Muscle layer of colon (tissue), 2 donors: ENCODE data around the gene POU2F3.
"Not testable (repeated sequence)": the region's sequence is repeated elsewhere in the genome, so short reads cannot be mapped to it uniquely, and the experiment has no call there.

Experiments used
- H3K27ac ChIP-seq: one replicate; pipeline ENCODE4 v1.7.0; 2013; ENCODE audit warnings: low read depth, mild to moderate bottlenecking, low read length, moderate library complexity
- H3K27me3 ChIP-seq, 2 donors: one replicate each; pipeline ENCODE4 v1.7.0; 2013; ENCODE audit warnings: low read length in 2 of 2, mild to moderate bottlenecking in 2 of 2; ENCODE audit not compliant: insufficient read depth in 2 of 2, control insufficient read depth in 1 of 2
- H3K36me3 ChIP-seq: one replicate; pipeline ENCODE4 v1.7.0; 2013; ENCODE audit warnings: mild to moderate bottlenecking, low read length; ENCODE audit not compliant: insufficient read depth
- H3K4me1 ChIP-seq: one replicate; pipeline ENCODE4 v1.7.0; 2013; ENCODE audit warnings: mild to moderate bottlenecking, low read length; ENCODE audit not compliant: insufficient read depth
- H3K4me3 ChIP-seq, 2 donors: one replicate each; pipeline ENCODE4 v1.7.0; 2013; ENCODE audit warnings: low read length in 2 of 2, low read depth in 1 of 2, mild to moderate bottlenecking in 1 of 2, moderate library complexity in 1 of 2
- H3K9ac ChIP-seq: one replicate; pipeline ENCODE4 v1.7.0; 2013; ENCODE audit warnings: low read length
- H3K9me3 ChIP-seq: one replicate; pipeline ENCODE4 v1.7.0; 2013; ENCODE audit warnings: mild to moderate bottlenecking, low read length
- donor health status: abdominal sarcoma.
- donor health status: Adenocarcinoma of cecum.

The POU2F3 gene

DNA sequence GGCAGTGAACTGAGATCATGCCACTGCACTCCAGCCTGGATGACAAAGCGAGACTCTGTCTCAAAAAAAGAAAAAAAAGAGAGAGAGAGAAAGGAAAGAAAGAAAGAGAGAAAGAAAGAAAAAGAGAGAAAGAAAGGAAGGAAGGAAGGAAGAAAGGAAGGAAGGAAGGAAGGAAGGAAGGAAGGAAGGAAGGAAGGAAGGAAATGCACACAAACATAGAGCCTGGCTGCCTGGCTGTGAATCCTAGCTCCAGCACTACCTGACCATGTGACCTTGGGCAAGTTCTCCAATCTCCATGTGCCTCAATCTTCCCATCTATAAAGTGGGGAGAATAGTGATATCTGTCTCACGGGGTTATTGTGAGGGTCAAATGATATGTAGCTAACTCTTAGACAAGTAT lies 34.0 kb downstream of the POU2F3 start:
- H3K9me3 ChIP-seq, H3K27ac ChIP-seq: not testable (repeated sequence)

GRCh38 chr11:120279502-120279901 lies 39.6 kb downstream of the POU2F3 start:
- Histone ChIP-seq H3K9ac (no peak overlapping the region), H3K36me3 (no peaks in the 10 kb centered on the region), H3K27me3 (no peaks in the 10 kb centered on the region), H3K4me3 (no peak overlapping the region), H3K27ac (no peak overlapping the region), H3K4me1 (no peaks in the 10 kb centered on the region), H3K9me3 (no peaks in the 10 kb centered on the region)

More for the DNA sequence above, 34.0 kb downstream of the POU2F3 start:
- not testable (repeated sequence) for H3K27me3 ChIP-seq, H3K9ac ChIP-seq, H3K36me3 ChIP-seq, H3K4me3 ChIP-seq, H3K4me1 ChIP-seq

GRCh38 chr11:120280600-120281051 lies 40.7 kb downstream of the POU2F3 start:
- Histone ChIP-seq H3K36me3 (no peaks in the 10 kb centered on the region), H3K9ac (no peak overlapping the region), H3K4me1 (no peaks in the 10 kb centered on the region), H3K27ac (no peak overlapping the region), H3K4me3 (no peak overlapping the region), H3K27me3 (no peaks in the 10 kb centered on the region), H3K9me3 (no peaks in the 10 kb centered on the region)

DNA sequence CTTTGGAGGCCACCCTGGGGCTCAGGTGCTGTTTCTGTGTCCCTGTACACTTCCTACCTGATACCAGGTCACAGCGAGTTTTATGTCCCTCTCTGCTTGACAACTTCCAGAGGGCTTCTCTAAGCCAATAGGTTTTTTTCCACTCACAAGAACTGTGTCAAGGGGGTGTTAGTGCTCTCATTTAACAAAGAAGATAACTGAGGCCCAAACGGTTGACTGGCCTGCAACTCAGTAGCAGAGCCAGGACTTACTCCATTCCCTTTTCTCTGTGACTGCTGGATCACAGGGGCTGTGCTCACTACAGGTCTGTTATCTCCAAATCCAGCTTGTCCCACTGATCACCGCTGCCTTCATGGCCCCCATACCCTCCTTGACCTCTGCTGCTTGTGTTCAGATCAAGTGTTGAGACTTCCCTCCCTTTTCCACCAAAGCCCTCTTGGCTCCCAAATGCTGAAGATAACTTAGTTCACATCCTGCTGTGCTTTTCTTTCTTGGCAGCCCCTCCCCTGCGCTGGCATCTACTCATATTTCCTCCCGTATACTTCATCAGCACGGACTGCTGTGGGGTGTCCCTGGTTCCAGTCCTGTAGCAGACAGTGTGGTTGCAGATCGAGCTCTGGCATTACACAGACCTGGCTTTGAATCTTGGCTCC lies 41.3 kb downstream of the POU2F3 start:
- Histone ChIP-seq H3K4me1 (no peaks in the 10 kb centered on the region), H3K9me3 (no peaks in the 10 kb centered on the region), H3K27ac (no peak overlapping the region), H3K36me3 (no peaks in the 10 kb centered on the region), H3K4me3 (no peak overlapping the region), H3K27me3 (no peaks in the 10 kb centered on the region), H3K9ac (no peak overlapping the region)

DNA sequence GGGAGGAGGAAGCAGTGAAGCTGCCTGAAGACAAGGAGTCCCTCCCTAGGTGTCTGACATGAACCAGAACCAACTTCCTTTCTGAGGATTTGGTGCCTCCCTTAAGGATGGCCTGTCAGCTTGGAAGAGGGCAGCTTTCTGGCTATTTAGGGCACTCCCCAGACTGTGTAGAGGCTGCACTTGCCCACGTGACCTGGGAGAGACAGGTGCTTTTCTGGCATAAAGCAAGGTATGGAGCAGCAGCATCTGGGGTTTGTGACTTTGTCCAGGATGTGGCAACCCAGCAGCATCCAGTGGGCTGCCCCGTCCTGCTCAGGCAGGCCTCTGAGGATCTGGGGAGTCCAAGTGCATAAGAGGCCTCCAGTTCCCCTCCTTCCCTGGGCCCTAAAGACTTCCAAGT lies 43.2 kb downstream of the POU2F3 start:
- H3K4me1 ChIP-seq = no peaks in the 10 kb centered on the region
- no peak overlapping the region for H3K27ac ChIP-seq
- no peak overlapping the region for H3K9ac ChIP-seq
- H3K9me3 ChIP-seq = no peaks in the 10 kb centered on the region
- H3K36me3 ChIP-seq = no peaks in the 10 kb centered on the region
- no peaks in the 10 kb centered on the region for H3K27me3 ChIP-seq
- H3K4me3 ChIP-seq = no peak overlapping the region

DNA sequence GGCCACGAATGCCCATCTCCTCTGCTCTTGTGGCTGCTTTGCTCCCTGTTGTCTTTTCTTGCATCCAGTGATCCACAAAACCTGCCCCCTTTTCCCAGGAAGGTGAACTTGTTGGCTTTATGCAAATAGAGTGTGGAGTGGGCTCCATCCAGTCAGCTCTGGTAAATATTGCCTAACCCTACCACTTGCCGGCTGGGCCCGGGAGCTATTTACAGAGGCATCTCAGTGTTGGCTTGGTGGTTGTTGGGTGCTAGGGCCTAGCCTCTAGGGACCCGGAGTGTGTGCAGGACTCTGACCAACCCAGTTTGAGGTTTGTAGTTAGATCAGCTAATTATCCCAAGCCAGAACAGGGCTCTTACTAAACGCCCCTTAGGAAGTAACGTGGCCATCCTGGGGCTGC lies 44.3 kb downstream of the POU2F3 start:
- Histone ChIP-seq H3K9me3 (no peaks in the 10 kb centered on the region), H3K4me3 (no peak overlapping the region), H3K27ac (no peak overlapping the region), H3K36me3 (no peaks in the 10 kb centered on the region), H3K4me1 (no peaks in the 10 kb centered on the region), H3K9ac (no peak overlapping the region), H3K27me3 (no peaks in the 10 kb centered on the region)

DNA sequence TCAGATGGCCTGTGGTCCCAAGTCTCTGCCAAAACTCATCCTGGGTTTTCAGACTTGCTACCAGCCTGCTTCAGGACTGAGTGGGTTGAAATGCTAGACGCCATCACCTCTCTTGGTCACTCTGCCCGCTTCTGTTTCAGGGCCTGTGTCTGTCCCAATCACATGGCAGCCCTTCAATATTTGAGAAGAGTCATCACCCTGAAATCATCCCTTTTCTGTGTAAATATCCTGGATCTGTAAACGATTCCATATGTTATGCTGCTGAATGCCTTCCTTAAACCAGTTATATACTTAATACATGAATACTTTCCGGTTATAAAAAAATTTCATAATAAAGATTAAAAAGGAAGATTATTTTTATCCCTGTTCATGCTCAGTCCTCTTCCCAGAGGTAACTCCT lies 45.3 kb downstream of the POU2F3 start:
- no peak overlapping the region for H3K4me3 ChIP-seq
- no peaks in the 10 kb centered on the region for H3K9me3 ChIP-seq
- H3K9ac ChIP-seq = no peak overlapping the region
- no peaks in the 10 kb centered on the region for H3K27me3 ChIP-seq
- no peaks in the 10 kb centered on the region for H3K36me3 ChIP-seq
- H3K27ac ChIP-seq = no peak overlapping the region
- H3K4me1 ChIP-seq = no peaks in the 10 kb centered on the region

- no peaks in the 10 kb centered on the region for H3K36me3 ChIP-seq
- no peak overlapping the region for H3K27ac ChIP-seq
- no peak overlapping the region for H3K9ac ChIP-seq
- H3K27me3 ChIP-seq = peaks cover 5 to 10% of the 10 kb centered on the region in 2 donors
- no peaks in the 10 kb centered on the region for H3K9me3 ChIP-seq
- no peaks in the 10 kb centered on the region for H3K4me1 ChIP-seq
- H3K4me3 ChIP-seq = no peak overlapping the region
Observed at GRCh38 chr11:120288021-120288420, 48.1 kb downstream of the POU2F3 start.

GRCh38 chr11:120289426-120289825 lies 49.5 kb downstream of the POU2F3 start:
- Histone ChIP-seq H3K36me3 (no peaks in the 10 kb centered on the region), H3K27ac (no peak overlapping the region), H3K27me3 (peaks cover 5 to 12% of the 10 kb centered on the region in 2 donors), H3K4me1 (no peaks in the 10 kb centered on the region), H3K4me3 (no peak overlapping the region), H3K9me3 (no peaks in the 10 kb centered on the region), H3K9ac (no peak overlapping the region)

DNA sequence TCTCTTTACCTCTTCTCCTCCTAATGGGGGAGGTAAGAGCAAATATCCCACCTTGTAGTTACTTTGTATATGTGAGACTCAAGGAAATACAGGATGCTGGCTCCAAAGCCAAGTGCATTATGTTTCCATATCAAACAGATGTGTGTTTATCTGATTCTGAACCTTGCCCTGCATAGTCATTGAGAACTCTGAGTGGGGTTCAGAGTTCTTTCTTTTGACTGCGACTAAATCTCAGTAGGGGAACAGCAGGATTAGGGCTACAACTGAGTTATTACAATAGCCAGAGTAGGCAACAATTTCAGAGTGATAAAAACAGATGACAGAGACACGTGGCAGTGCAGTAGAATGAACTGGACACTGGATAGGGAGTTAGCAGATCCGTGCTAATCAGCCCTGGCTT lies 51.0 kb downstream of the POU2F3 start:
- Histone ChIP-seq H3K27ac (no peak overlapping the region), H3K4me3 (no peak overlapping the region), H3K9me3 (no peaks in the 10 kb centered on the region), H3K27me3 (peaks cover 5 to 12% of the 10 kb centered on the region in 2 donors), H3K4me1 (no peaks in the 10 kb centered on the region), H3K9ac (no peak overlapping the region), H3K36me3 (no peaks in the 10 kb centered on the region)

DNA sequence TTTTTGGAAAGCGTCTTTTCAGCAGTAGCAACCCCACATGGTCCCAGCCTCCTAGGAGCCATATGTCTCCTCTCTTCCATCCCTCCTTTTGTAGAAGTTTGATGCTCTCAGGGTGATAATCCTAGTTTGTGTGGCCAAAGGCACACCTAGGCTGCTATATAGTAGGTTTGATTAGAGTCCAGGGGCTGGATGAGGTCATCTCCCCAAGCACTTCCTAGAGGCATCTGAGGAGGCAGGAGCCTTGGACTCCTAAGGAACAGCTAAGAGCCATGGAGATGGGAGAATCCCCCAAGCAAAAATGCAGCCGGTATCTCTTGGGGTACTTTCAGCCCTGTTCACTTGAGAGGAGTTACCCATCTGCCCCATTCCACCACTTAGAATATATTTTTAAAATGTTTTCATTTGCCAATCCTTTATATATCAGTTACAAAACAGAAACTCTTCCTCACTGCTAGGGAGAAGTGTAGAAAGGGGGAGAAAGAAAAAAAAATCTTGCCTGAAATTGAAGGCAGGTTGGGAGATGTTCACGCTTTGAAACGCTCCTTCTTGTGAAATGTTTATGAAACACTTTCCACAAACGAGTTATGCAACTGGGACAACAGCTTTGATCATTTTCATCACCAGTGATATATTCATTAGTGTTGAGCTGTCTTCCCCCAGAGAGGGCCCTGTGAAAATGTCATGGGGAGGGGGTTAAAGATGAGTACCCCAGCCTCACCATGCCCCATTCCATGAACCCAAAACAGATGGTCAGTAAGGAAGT lies 53.3 kb downstream of the POU2F3 start:
- Histone ChIP-seq H3K27ac (no peak overlapping the region), H3K36me3 (no peaks in the 10 kb centered on the region), H3K4me3 (no peak overlapping the region), H3K4me1 (no peaks in the 10 kb centered on the region), H3K9me3 (no peaks in the 10 kb centered on the region), H3K9ac (no peak overlapping the region), H3K27me3 (peaks cover 5 to 12% of the 10 kb centered on the region in 2 donors)

DNA sequence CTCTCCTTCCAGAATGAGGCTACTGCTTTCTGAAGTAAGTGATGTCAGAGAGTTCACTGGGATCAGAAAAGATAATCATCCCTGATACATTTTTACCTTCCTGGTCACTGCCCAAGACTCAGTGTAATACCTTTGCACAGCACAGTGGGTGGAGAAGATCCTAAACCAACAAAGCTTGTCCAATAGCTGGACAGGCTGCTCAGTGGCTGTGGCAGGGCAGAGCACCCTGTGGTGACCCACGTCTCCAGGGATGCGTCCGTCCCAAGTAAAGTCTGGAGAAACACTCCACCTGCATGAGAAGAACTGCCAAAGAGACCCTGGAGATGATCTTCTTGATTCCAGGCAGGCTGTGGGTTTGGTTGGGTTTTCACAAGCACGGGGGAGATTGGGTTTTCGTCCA lies 54.2 kb downstream of the POU2F3 start:
- Histone ChIP-seq H3K27me3 (peaks cover 5 to 18% of the 10 kb centered on the region in 2 donors), H3K9ac (no peak overlapping the region), H3K4me3 (no peak overlapping the region), H3K4me1 (no peaks in the 10 kb centered on the region), H3K9me3 (no peaks in the 10 kb centered on the region), H3K27ac (no peak overlapping the region), H3K36me3 (no peaks in the 10 kb centered on the region)
